IMR-90 (cell line): ENCODE results near the gene ORM1. TPM values are rescaled to one million over a fixed set of nuclear protein-coding genes. Genes with fewer than 3 reads are reported as not detected.

ENCODE experiments used
- ATAC-seq: fragments of 200-7000 bp; cut with Tn5 transposase; 2 replicates; pipeline ENCODE4 v1.9.1; 2020; ENCODE audit warnings: low read depth, mild to moderate bottlenecking, moderate library complexity
- BruUV-seq: library from RNA; stranded (reverse); fragments of 400-500 nt; replicated peaks from 2 replicates; lab custom pipeline; 2021; lab: Mats Ljungman, UMichigan
- CTCF ChIA-PET: fragments of 300-600 bp; formaldehyde crosslinking; extraction: SDS; loops from one replicate; lab custom pipeline; 2021; ENCODE audit warnings: antibody characterized with exemption; lab: Yijun Ruan, JAX
- POLR2A ChIA-PET: fragments of 300-600 bp; sonication (Branson Sonifier 250); formaldehyde crosslinking; loops from one replicate; lab custom pipeline; 2022; ENCODE audit warnings: antibody characterized with exemption; ENCODE audit not compliant: unreplicated experiment; lab: Charles Lee
- DNase-seq: peaks from one replicate; pipeline ENCODE4 v3.0.0; 2013
- H2AFZ ChIP-seq: replicated peaks from 2 replicates; pipeline ENCODE3; 2013; ENCODE audit warnings: low read length, mild to moderate bottlenecking; ENCODE audit not compliant: poor library complexity
- H2AK5ac ChIP-seq: 2 replicates; pipeline ENCODE4 v1.6.1; 2013; ENCODE audit warnings: low read depth, low read length, inconsistent platforms
- H2AK9ac ChIP-seq: replicated peaks from 2 replicates; pipeline ENCODE3; 2013; ENCODE audit warnings: mild to moderate bottlenecking, low read depth, low read length, moderate library complexity; ENCODE audit not compliant: poor library complexity
- H2BK120ac ChIP-seq: 2 replicates; pipeline ENCODE4 v1.6.1; 2013; ENCODE audit warnings: low read depth, low read length, inconsistent platforms
- H2BK15ac ChIP-seq: 3 replicates; pipeline ENCODE4 v1.6.1; 2013; ENCODE audit warnings: low read depth, low read length, inconsistent platforms
- H2BK20ac ChIP-seq: 2 replicates; pipeline ENCODE4 v1.6.1; 2013; ENCODE audit warnings: low read depth, mild to moderate bottlenecking, inconsistent platforms, low read length, moderate library complexity
- H2BK5ac ChIP-seq: 2 replicates; pipeline ENCODE4 v1.6.1; 2013; ENCODE audit warnings: mild to moderate bottlenecking, low read depth, low read length, inconsistent platforms; ENCODE audit not compliant: poor library complexity, severe bottlenecking
- H3K14ac ChIP-seq: replicated peaks from 2 replicates; pipeline ENCODE4 v1.6.1; 2013; ENCODE audit warnings: low read depth, low read length, inconsistent platforms
- H3K18ac ChIP-seq: 2 replicates; pipeline ENCODE4 v1.6.1; 2013; ENCODE audit warnings: low read depth, low read length, control low read depth
- H3K23ac ChIP-seq: 2 replicates; pipeline ENCODE4 v1.6.1; 2013; ENCODE audit warnings: low read depth, low read length, inconsistent platforms
- H3K27ac ChIP-seq: 2 replicates; pipeline ENCODE4 v1.5.1; 2013; ENCODE audit warnings: mild to moderate bottlenecking, control low read depth, low read length; ENCODE audit not compliant: insufficient read depth
- H3K27me3 ChIP-seq: 2 replicates; pipeline ENCODE4 v1.6.1; 2013; ENCODE audit warnings: low read length; ENCODE audit not compliant: control insufficient read depth, insufficient read depth
- H3K36me3 ChIP-seq: 2 replicates; pipeline ENCODE4 v1.6.1; 2013; ENCODE audit warnings: low read length, mixed read lengths; ENCODE audit not compliant: control insufficient read depth, insufficient read depth
- H3K4ac ChIP-seq: 2 replicates; pipeline ENCODE4 v1.6.1; 2013; ENCODE audit warnings: low read depth, low read length, inconsistent platforms
- H3K4me1 ChIP-seq: 2 replicates; pipeline ENCODE4 v1.6.1; 2013; ENCODE audit warnings: low read length, mixed read lengths; ENCODE audit not compliant: control insufficient read depth, insufficient read depth
- H3K4me2 ChIP-seq: 2 replicates; pipeline ENCODE4 v1.6.1; 2013; ENCODE audit warnings: low read depth, mild to moderate bottlenecking, control low read depth, low read length, moderate library complexity
- H3K4me3 ChIP-seq: 2 replicates; pipeline ENCODE4 v1.5.1; 2013; ENCODE audit warnings: low read depth, mild to moderate bottlenecking, control low read depth, low read length, moderate library complexity; ENCODE audit not compliant: insufficient read depth
- H3K56ac ChIP-seq: 2 replicates; pipeline ENCODE4 v1.6.1; 2013; ENCODE audit warnings: low read length, inconsistent platforms; ENCODE audit not compliant: insufficient read depth; ENCODE audit errors: extremely low read depth
- H3K79me1 ChIP-seq, 2 experiments: 2 replicates each; pipeline ENCODE4 v1.6.1; 2013; ENCODE audit warnings: low read length in 2 of 2, inconsistent platforms in 1 of 2, low read depth in 1 of 2
- H3K9ac ChIP-seq: 2 replicates; pipeline ENCODE4 v1.6.1; 2013; ENCODE audit warnings: low read depth, low read length, control low read depth
- H3K9me1 ChIP-seq: 2 replicates; pipeline ENCODE4 v1.6.1; 2013; ENCODE audit warnings: low read length, inconsistent platforms; ENCODE audit not compliant: insufficient read depth
- H3K9me3 ChIP-seq: 2 replicates; pipeline ENCODE4 v1.6.1; 2013; ENCODE audit warnings: low read length; ENCODE audit not compliant: control insufficient read depth, insufficient read depth
- H4K20me1 ChIP-seq: 2 replicates; pipeline ENCODE4 v1.6.1; 2013; ENCODE audit warnings: low read length, inconsistent platforms; ENCODE audit not compliant: insufficient read depth
- H4K5ac ChIP-seq: 2 replicates; pipeline ENCODE4 v1.6.1; 2013; ENCODE audit warnings: mild to moderate bottlenecking, low read depth, low read length, control low read depth
- H4K8ac ChIP-seq, 2 experiments: 2 replicates each; pipeline ENCODE4 v1.6.1; 2013; ENCODE audit warnings: low read depth in 2 of 2, low read length in 2 of 2, control low read depth in 1 of 2, inconsistent platforms in 1 of 2
- H4K91ac ChIP-seq: 2 replicates; pipeline ENCODE4 v1.6.1; 2013; ENCODE audit warnings: low read depth, low read length, inconsistent platforms; ENCODE audit not compliant: insufficient read depth
- BHLHE40 ChIP-seq: fragments of 150-350 bp; IDR thresholded peaks from 2 replicates; pipeline ENCODE4 v1.6.1; 2016; ENCODE audit warnings: mild to moderate bottlenecking, low read depth, low read length
- CEBPB ChIP-seq: IDR thresholded peaks from 2 replicates; pipeline ENCODE4 v1.6.1; 2012; ENCODE audit warnings: low read depth, low read length, improper control_type of control experiment
- CHD1 ChIP-seq: IDR thresholded peaks from 2 replicates; pipeline ENCODE4 v1.6.1; 2012; ENCODE audit warnings: low read depth, low read length, improper control_type of control experiment
- CTCF ChIP-seq: conservative IDR thresholded peaks from 2 replicates; pipeline ENCODE4 v1.5.1; 2012; ENCODE audit warnings: mild to moderate bottlenecking, low read depth, low read length, improper control_type of control experiment
- ELK1 ChIP-seq: fragments of 150-350 bp; IDR thresholded peaks from 2 replicates; pipeline ENCODE4 v1.6.1; 2016; ENCODE audit warnings: low read depth, mild to moderate bottlenecking, low read length, moderate library complexity, borderline replicate concordance
- MAFK ChIP-seq: IDR thresholded peaks from 2 replicates; pipeline ENCODE4 v1.6.1; 2012; ENCODE audit warnings: low read depth, low read length, improper control_type of control experiment
- MAZ ChIP-seq: IDR thresholded peaks from 2 replicates; pipeline ENCODE4 v1.6.1; 2012; ENCODE audit warnings: low read depth, mild to moderate bottlenecking, low read length, improper control_type of control experiment, moderate library complexity, borderline replicate concordance
- MXI1 ChIP-seq: IDR thresholded peaks from 2 replicates; pipeline ENCODE4 v1.6.1; 2012; ENCODE audit warnings: low read depth, mild to moderate bottlenecking, low read length, moderate library complexity, borderline replicate concordance
- NFE2L2 ChIP-seq: fragments of 150-350 bp; IDR thresholded peaks from 2 replicates; pipeline ENCODE4 v1.6.1; 2016; ENCODE audit warnings: low read depth, mild to moderate bottlenecking, low read length
- POLR2A ChIP-seq: IDR thresholded peaks from 2 replicates; pipeline ENCODE4 v1.6.1; 2012; ENCODE audit warnings: mild to moderate bottlenecking, low read depth, low read length
- RAD21 ChIP-seq: IDR thresholded peaks from 2 replicates; pipeline ENCODE4 v1.6.1; 2012; ENCODE audit warnings: low read length, improper control_type of control experiment
- RCOR1 ChIP-seq: IDR thresholded peaks from 2 replicates; pipeline ENCODE4 v1.6.1; 2012; ENCODE audit warnings: mild to moderate bottlenecking, low read length, improper control_type of control experiment; ENCODE audit not compliant: insufficient replicate concordance
- RFX5 ChIP-seq: IDR thresholded peaks from 2 replicates; pipeline ENCODE4 v1.8.0; 2012; ENCODE audit warnings: low read depth, mild to moderate bottlenecking, low read length, moderate library complexity
- SMC3 ChIP-seq: fragments of 150-350 bp; IDR thresholded peaks from 2 replicates; pipeline ENCODE4 v1.6.1; 2016; ENCODE audit warnings: low read depth, mild to moderate bottlenecking, antibody characterized with exemption, low read length, moderate library complexity
- WGBS, 2 experiments: methylation state at CpG; one replicate each; pipeline versions ENCODE4 v1.1.5 to v1.1.7; 2013; ENCODE audit warnings: missing lambda C conversion rate in 2 of 2; ENCODE audit not compliant: insufficient read length in 1 of 2; ENCODE audit errors: extremely low coverage in 2 of 2; 5-methylcytosine and 5-hydroxymethylcytosine counted together
- dilution Hi-C: fragments of 300-500 bp; cut with HindIII; formaldehyde crosslinking; loops from one replicate; pipeline ENCODE4 v1.14.3; 2018; ENCODE audit warnings: low sequenced_read_pairs; ENCODE audit not compliant: unreplicated experiment
- in situ Hi-C: fragments of 300-500 bp; cut with MboI; formaldehyde crosslinking; loops from 3 replicates; pipeline ENCODE4 v1.14.3; 2019; ENCODE audit warnings: low sequenced_read_pairs, inconsistent platforms, mixed read lengths
- intact Hi-C: fragments of 100-400 bp; cut with micrococcal nuclease; formaldehyde crosslinking; loops from 2 replicates; pipeline ENCODE4 v1.10.0; 2022
- polyA plus RNA-seq, 3 experiments: library from polyadenylated mRNA; depleted of rRNA; stranded (reverse); fragments of >200 nt; gene quantifications; 2 replicates each; pipeline ENCODE4 v1.2.3, GENCODE V29; 2012; ENCODE audit warnings: low replicate concordance in 1 of 3
- total RNA-seq: library from RNA; depleted of rRNA; stranded (reverse); fragments of >200 nt; gene quantifications from 2 replicates; pipeline ENCODE4 v1.2.3, GENCODE V29; 2012
- TF ChIP-seq, protein P1 (sequence below): fragments of 150-350 bp; IDR thresholded peaks from 2 replicates; pipeline ENCODE4 v1.6.1; 2017; ENCODE audit warnings: mild to moderate bottlenecking, antibody characterized with exemption, low read length, low read depth

The ORM1 gene
- total and polyA plus RNA-seq, 2 of the 4 experiments (the other 2 are of a cell fraction): 0.18 TPM; not detected in 1

DNA sequence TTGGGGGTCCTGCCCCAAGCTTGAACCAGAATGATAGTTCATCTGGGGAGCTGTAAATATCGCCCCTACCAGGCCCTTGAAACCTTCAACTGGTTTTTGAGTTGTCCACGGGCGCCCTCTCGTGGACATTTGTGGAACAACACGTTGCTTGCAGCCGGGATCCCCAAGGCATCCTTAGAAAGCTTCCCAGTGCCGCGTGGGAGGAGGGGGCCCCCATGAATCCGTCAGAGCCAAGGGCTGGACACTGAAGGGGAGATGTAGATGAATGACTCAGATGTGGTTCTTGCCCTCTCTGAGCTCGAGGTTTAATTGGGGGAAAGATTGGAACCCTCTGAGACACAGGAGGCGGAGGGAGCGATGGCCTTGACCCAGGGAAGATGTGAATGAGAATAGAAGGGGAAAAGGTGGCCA lies 31.8 kb upstream of the ORM1 start:
- in situ Hi-C loops (loop anchor here (5.0 kb wide), 1 partner anchor 179 kb away; no protein-coding TSS in a partner anchor), intact Hi-C loops (loop anchor here (1.0 to 10.0 kb wide), 4 partner anchors 136 to 606 kb away; partner anchors contain the start of gene COL27A1), dilution Hi-C loops (no loop called here)
- Histone ChIP-seq H4K20me1 (no peaks in the 10 kb centered on the region), H2AK5ac (peak overlapping the region; percentile 97), H2BK20ac (peak overlapping the region; percentile 62; the same call in 1 of the 2 replicates), H2BK5ac (no peak overlapping the region), H3K36me3 (peaks cover 10% of the 10 kb centered on the region), H2AFZ (peak overlapping the region; percentile 81), H3K18ac (no peak overlapping the region), H3K9me3 (no peaks in the 10 kb centered on the region), H3K9me1 (peaks cover 9% of the 10 kb centered on the region), H4K8ac (no peak overlapping the region; a peak in 1 of 4 replicates), H4K91ac (no peak overlapping the region; the same call in none of the 2 replicates), H3K56ac (no peak overlapping the region), H3K4me2 (no peak overlapping the region), H3K4me1 (peaks cover 9% of the 10 kb centered on the region), H2BK120ac (peak overlapping the region; percentile 70), H3K23ac (no peak overlapping the region), H3K4me3 (no peak overlapping the region), H2AK9ac (peak overlapping the region; percentile 76), H4K5ac (no peak overlapping the region), H3K14ac (no peak overlapping the region; the same call in 1 of the 2 replicates), H3K27me3 (no peaks in the 10 kb centered on the region), H3K27ac (no peak overlapping the region), H3K4ac (peak overlapping the region; percentile 79), H2BK15ac (peak overlapping the region; percentile 82; the same call in 1 of the 3 replicates), H3K79me1 (peaks cover 0 to 7% of the 10 kb centered on the region in 2 experiments; a peak in 1 of 4 replicates), H3K9ac (no peak overlapping the region)
- WGBS, 2 experiments: 18% methylated on average over 12 of the region's 12 CpGs; no CpG with 5 or more reads in 1 of the 2 experiments
- ChIA-PET CTCF (interaction anchor here (0.6 to 2.4 kb wide), 13 partner anchors 12 to 208 kb away, joined by 3 to 16 read pairs (median 5); partner anchors contain the start of gene COL27A1), POLR2A (no interaction called here)
- ATAC-seq: peak; percentile 75
- BruUV-seq: no TSS peak
- peak; percentile 67 for DNase-seq
- no peak for TF ChIP-seq POLR2A
- no peak for TF ChIP-seq RCOR1
- TF ChIP-seq MAFK: no peak
- no peak for TF ChIP-seq RFX5
- no peak for TF ChIP-seq CEBPB
- TF ChIP-seq BHLHE40: no peak
- TF ChIP-seq MAZ: 0 out of 2 replicates have a peak, but pooled peaks have one; percentile 14
- no peak for TF ChIP-seq CHD1
- TF ChIP-seq MXI1: no peak
- TF ChIP-seq, protein P1, sequence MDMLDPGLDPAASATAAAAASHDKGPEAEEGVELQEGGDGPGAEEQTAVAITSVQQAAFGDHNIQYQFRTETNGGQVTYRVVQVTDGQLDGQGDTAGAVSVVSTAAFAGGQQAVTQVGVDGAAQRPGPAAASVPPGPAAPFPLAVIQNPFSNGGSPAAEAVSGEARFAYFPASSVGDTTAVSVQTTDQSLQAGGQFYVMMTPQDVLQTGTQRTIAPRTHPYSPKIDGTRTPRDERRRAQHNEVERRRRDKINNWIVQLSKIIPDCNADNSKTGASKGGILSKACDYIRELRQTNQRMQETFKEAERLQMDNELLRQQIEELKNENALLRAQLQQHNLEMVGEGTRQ: no peak
- peak; percentile 88 for TF ChIP-seq RAD21
- TF ChIP-seq ELK1: no peak
- TF ChIP-seq NFE2L2: no peak
- peak; percentile 95 for TF ChIP-seq SMC3
- TF ChIP-seq CTCF: peak; percentile 91
